Measurements from ENCODE around the gene CYBB.
"Not testable (repeated sequence)": the region's sequence is repeated elsewhere in the genome, so short reads cannot be mapped to it uniquely, and the experiment has no call there.

CYBB gene

GRCh38 chrX:37779857-37780256 lies at the start of gene CYBB:
TSS of gene CYBB (plus strand) at chrX:37780059. CDS start at chrX:37780078, 19 bp downstream.
- DNase-seq (ENCODE audit: low read depth, low spot score) = no peak

DNA sequence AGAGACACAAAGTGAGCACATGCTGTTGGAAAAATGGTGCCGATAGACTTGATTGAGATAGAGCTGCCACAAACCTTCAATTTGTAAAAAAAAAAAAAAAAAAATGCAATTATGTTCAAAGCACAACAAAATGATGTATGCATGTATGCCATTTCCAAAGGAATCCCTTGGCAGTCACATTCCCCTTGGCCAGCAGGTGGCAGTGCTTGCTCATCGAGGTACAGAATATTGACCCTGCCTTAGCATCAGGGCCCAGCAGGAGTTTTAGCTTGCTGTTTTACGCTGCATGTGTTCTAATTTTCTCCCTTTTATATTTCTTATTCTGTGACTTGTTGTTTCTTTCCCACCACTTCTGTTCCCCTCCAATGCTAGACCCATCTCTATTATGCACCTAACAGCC lies 34.5 kb upstream of the CYBB start:
- peak; percentile 76 for DNase-seq (ENCODE audit: low read depth, low spot score)

DNA sequence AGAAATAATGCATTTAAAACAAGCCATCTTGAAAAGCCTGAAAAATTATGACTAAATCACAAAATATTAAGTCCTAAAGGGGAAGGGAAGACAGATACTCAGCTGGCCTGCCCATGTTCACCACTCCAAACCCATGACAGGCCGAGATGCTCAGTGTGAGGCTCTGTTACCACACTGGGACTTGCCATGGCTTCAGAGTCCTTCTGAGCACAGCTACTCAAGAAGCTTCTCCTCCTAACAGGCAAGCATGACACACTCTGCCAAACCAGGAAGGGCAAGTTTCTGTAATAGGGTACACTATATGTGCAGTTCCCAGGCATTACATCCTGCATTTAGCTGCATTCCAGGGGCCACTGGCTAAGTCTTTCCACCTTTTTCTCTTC lies 34.0 kb upstream of the CYBB start:
- DNase-seq (ENCODE audit: low read depth, low spot score) = no peak

- DNase-seq (ENCODE audit: low read depth, low spot score) = peak; percentile 24
Observed at GRCh38 chrX:37746218-37746941, 33.5 kb upstream of the CYBB start.

GRCh38 chrX:37746951-37747350 lies 32.9 kb upstream of the CYBB start:
- DNase-seq (ENCODE audit: low read depth, low spot score) = no peak

DNA sequence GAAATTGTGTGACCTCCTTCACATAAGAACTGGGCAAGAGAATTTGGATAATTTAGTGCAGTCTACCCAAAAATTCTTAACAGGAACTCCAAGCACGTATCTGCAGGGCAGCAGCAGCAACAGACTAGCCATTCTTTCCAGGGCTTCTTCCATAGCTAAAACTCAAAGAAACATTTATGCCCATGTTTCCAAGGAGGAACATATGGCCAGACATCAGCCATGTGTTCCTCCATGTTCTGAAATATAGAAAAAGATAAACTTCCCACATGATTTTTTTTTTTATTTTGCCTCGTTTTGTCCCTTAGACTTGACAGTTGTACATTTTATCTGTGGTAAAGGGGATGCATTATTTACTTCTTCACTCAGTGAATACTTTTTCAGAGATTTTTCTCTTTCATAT lies 27.6 kb upstream of the CYBB start:
- no peak for DNase-seq (ENCODE audit: low read depth, low spot score)

DNA sequence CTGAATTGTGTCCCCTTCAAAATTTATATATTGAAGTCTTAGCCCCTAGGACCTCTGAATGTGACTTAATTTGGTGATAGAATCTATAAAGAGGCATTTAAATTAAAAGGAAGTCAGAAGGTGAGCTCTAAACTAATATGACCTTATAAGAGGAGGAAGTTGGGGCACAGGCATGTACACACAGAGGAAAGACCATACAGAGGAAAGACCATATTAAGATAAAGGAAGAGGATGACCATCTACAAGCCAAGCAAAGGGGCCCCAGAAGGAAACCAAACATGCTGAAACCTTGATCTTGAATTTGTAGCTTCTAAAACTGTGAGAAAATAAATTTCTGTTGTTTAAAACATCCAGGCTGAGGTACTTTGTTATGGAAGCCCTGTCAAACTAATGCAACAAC lies 26.9 kb upstream of the CYBB start:
- no peak for DNase-seq (ENCODE audit: low read depth, low spot score)

DNA sequence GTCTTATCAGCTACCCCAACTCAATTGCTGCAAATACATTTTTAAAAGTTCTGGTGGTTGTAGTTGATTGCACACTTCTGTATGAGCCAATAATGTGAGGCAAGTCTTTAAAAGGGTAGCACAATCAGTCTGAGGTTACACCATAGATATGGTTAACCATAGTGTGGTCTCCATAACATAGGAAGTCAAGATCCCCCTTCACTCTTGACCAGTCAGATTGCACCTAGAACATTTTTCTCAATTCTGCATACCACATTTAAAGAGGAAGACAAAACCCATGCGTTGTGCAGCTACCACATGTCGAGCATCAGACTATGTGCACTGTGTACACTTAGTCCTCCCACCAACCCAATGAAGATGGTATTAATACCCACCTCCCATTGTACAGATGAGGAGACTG lies 26.5 kb upstream of the CYBB start:
- no peak for DNase-seq (ENCODE audit: low read depth, low spot score)

GRCh38 chrX:37754516-37754915 lies 25.3 kb upstream of the CYBB start:
- no peak for DNase-seq (ENCODE audit: low read depth, low spot score)

DNA sequence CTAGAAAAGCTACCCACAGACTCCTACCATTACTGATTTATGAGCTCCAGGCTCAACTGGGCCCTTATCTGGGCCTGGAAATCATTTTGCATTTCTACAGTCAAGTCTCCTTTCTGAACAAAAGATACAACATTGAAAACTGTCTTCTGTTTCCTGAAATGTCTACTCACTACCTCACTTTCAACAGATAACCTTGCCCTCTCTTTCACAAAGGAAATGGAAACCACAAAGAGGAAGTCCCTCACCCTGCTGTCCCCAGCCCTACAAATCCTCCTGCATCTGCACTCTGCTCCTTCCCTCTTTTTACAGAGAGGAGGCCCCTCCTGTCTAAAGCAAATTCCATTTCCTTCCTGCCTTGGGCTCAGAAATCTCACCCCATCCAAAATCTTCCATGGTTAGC lies 24.8 kb upstream of the CYBB start:
- DNase-seq (ENCODE audit: low read depth, low spot score) = no peak

- no peak for DNase-seq (ENCODE audit: low read depth, low spot score)
Observed at GRCh38 chrX:37757082-37757481, 22.8 kb upstream of the CYBB start.

DNA sequence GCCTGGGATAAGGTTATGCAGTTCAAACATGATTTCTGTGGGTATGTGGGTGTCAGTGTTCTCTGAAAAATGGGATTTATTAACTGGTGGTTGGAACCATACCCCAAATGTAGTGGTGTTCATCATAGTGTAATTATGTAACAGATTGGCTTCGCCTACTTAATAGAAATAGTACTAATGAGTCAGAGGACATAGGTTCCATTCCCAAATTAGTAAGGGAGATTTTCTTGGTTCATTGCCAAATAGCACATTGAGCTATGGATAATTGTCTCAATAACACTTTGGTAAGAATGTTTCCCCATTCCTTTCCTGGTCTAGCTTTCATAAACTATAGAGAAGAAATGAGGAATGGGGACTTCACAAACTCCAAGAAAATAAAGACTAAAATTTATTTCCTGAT lies 20.5 kb upstream of the CYBB start:
- no peak for DNase-seq (ENCODE audit: low read depth, low spot score)

DNA sequence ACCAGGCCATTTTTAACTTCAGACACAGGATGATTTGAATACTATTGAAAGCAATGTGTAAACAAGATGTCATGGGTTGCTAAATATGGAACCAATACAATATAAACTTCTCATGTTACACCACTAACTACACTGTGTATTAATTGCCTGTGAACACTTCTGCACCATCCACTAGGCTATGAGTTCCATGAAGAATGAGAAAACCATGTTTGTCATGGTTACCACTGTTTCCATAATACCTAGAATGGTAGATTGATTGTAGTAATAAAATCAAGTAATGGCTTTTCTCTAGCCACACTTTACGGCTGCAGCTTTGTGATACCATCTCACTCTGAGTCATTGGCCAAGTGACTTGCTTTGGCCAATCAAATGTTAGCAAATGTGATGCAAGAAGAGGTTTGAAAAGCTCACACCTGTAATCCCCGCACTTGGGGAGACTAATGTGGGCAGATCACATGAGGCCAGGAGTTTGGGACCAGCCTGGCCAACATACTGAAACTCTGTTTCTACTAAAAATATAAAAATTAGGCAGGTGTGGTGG lies 19.9 kb upstream of the CYBB start:
- no peak for DNase-seq (ENCODE audit: low read depth, low spot score)

DNA sequence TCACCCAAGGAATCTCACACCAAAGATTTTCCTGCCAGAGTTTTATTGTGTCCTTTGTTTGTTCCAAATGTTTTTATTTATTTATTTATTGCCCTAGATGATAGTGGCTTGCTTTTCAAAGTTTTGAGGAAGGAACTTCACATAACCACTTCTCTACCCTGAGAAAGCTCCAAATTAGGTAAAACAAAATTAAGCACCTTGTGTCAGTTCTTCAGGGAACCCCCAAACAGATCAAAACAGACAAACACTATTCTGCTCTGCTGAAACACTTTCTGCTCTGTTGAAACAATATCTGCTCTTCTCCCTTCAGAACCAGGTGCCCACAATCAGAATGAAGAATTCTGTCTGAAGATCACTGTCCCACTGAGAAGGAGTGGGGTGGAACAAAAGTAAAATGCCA lies 16.5 kb upstream of the CYBB start:
- DNase-seq (ENCODE audit: low read depth, low spot score) = no peak

- no peak for DNase-seq (ENCODE audit: low read depth, low spot score)
Observed at GRCh38 chrX:37765507-37765906, 14.4 kb upstream of the CYBB start.

- DNase-seq (ENCODE audit: low read depth, low spot score) = no peak
Observed at GRCh38 chrX:37767430-37767829, 12.4 kb upstream of the CYBB start.

GRCh38 chrX:37768866-37769265 lies 11.0 kb upstream of the CYBB start:
- not testable (repeated sequence) for DNase-seq (ENCODE audit: low read depth, low spot score)

- no peak for DNase-seq (ENCODE audit: low read depth, low spot score)
Observed at GRCh38 chrX:37776283-37776986, 3.4 kb upstream of the CYBB start.

- DNase-seq (ENCODE audit: low read depth, low spot score) = no peak
Observed at GRCh38 chrX:37776987-37777325, 2.9 kb upstream of the CYBB start.

GRCh38 chrX:37781081-37781480 lies 1.2 kb downstream of the CYBB start:
- DNase-seq (ENCODE audit: low read depth, low spot score) = no peak

DNA sequence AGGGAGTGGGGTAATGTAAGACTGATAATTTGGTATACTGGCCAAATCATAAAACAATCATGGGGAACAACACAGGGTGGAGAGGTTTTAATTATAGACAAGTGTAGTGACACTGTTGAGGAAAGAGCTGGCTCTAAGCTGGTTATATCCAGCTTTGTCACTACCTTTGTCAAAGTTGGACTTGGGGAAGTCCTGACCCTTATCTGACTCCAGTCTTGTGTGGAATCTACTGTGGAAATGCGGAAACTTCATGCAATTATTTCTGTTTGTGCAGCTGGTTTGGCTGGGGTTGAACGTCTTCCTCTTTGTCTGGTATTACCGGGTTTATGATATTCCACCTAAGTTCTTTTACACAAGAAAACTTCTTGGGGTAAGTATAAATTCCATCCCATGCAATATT lies 2.0 kb downstream of the CYBB start:
- DNase-seq (ENCODE audit: low read depth, low spot score) = no peak

DNA sequence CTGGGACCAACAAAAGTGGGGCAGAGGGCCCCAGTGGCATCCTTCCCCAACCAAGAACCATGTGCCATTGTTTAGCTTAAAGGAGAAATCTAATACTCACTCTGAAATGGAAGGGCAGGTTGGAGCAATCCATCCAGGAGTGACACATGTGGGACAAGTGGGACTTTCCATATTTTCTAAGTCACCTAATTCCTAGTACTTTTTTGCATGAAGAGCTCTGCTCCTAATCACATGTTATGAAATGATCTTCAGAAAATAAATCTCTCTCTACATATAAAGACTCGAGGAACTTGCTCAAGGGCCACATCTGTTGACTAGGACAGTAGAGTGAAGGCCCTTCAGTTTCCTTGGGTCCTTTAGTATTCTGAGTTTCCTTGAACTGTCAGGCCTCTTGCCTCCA lies 2.5 kb downstream of the CYBB start:
- no peak for DNase-seq (ENCODE audit: low read depth, low spot score)

DNA sequence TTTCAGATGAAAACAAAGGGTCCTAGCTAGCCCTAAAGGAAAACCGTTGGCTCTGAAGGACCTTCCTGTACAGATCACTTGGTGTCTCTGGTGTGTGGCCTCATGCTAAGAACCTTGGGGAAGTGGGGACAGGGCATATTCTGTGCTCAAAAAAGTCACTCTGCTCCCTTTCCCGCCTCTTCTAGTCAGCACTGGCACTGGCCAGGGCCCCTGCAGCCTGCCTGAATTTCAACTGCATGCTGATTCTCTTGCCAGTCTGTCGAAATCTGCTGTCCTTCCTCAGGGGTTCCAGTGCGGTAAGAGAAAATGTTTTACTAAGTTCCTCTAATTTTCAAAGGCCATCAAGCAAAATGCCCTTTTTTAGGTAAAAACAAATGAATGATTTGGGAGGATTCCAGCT lies 3.4 kb downstream of the CYBB start:
- DNase-seq (ENCODE audit: low read depth, low spot score) = no peak
